Right lobe of liver (tissue), 4 donors: Measurements from ENCODE around the gene IRGC.

Source experiments
- CTCF ChIP-seq, 4 donors: fragments of 200-600 bp in 3 of 4; fragments of 450-650 bp in 1 of 4; IDR thresholded peaks; one replicate each; pipeline versions ENCODE4 v1.5.1 to v1.8.0; 2016 to 2022; ENCODE audit warnings: antibody characterized with exemption in 4 of 4, mild to moderate bottlenecking in 2 of 4
- POLR2A ChIP-seq: fragments of 450-650 bp; IDR thresholded peaks from one replicate; pipeline ENCODE4 v1.6.1; 2017; ENCODE audit warnings: antibody characterized with exemption, mild to moderate bottlenecking
- donor health status: DM: no; HTN: no; CAD: no.
- donor health status: DM: no; HTN: no; CAD: no.
- donor health status: DM: no; HTN: yes; CAD: no.

GRCh38 chr19:43708716-43709115 lies 7.2 kb upstream of the IRGC start:
- TF ChIP-seq CTCF (IDR thresholded peaks at IDR 0.05) (no peak), POLR2A (no peak)
